Measurements from ENCODE around the gene IL31RA. TPM values are rescaled to one million over a fixed set of nuclear protein-coding genes. Genes with fewer than 3 reads are reported as not detected.
A peak's percentile ranks its signal among the peaks of the same experiment; 100 is the strongest.
"Not testable (repeated sequence)": the region's sequence is repeated elsewhere in the genome, so short reads cannot be mapped to it uniquely, and the experiment has no call there.

The IL31RA gene
- polyA plus RNA-seq, 4 donors: 0.08 to 0.10 (median 0.09) TPM; not detected in 1

- no peak for DNase-seq (ENCODE audit: low read depth in 4 of 4, low spot score in 3 of 4)
Measured at GRCh38 chr5:55923177-55923771, 72.1 kb downstream of the IL31RA start.

- no peak for DNase-seq (ENCODE audit: low read depth in 4 of 4, low spot score in 3 of 4)
Measured at GRCh38 chr5:55923865-55924500, 72.8 kb downstream of the IL31RA start.

GRCh38 chr5:55924744-55925143, 73.6 kb downstream of the IL31RA start:
- DNase-seq (ENCODE audit: low read depth in 4 of 4, low spot score in 3 of 4): no peak

- DNase-seq (ENCODE audit: low read depth in 4 of 4, low spot score in 3 of 4): no peak
Measured at GRCh38 chr5:55925181-55925580, 74.0 kb downstream of the IL31RA start.

GRCh38 chr5:55925712-55926111, 74.6 kb downstream of the IL31RA start:
- DNase-seq (ENCODE audit: low read depth in 4 of 4, low spot score in 3 of 4): no peak

GRCh38 chr5:55926476-55926875, 75.3 kb downstream of the IL31RA start:
- no peak for DNase-seq (ENCODE audit: low read depth in 4 of 4, low spot score in 3 of 4)

GRCh38 chr5:55927861-55928655, 76.9 kb downstream of the IL31RA start:
- DNase-seq (ENCODE audit: low read depth in 4 of 4, low spot score in 3 of 4): no peak

GRCh38 chr5:55929020-55929799, 78.1 kb downstream of the IL31RA start:
- DNase-seq (ENCODE audit: low read depth in 4 of 4, low spot score in 3 of 4): no peak

GRCh38 chr5:55932700-55933099, 81.5 kb downstream of the IL31RA start:
- no peak for DNase-seq (ENCODE audit: low read depth in 4 of 4, low spot score in 3 of 4)

GRCh38 chr5:55933377-55934114, 82.4 kb downstream of the IL31RA start:
- DNase-seq (ENCODE audit: low read depth in 4 of 4, low spot score in 3 of 4): no peak

GRCh38 chr5:55934115-55934613, 83.0 kb downstream of the IL31RA start:
- no peak for DNase-seq (ENCODE audit: low read depth in 4 of 4, low spot score in 3 of 4)

- no peak for DNase-seq (ENCODE audit: low read depth in 4 of 4, low spot score in 3 of 4)
Measured at GRCh38 chr5:55934720-55935119, 83.6 kb downstream of the IL31RA start.

GRCh38 chr5:55935371-55935770, 84.2 kb downstream of the IL31RA start:
- no peak for DNase-seq (ENCODE audit: low read depth in 4 of 4, low spot score in 3 of 4)

GRCh38 chr5:55936100-55936693, 85.0 kb downstream of the IL31RA start:
- DNase-seq (ENCODE audit: low read depth in 4 of 4, low spot score in 3 of 4): peak; percentile 47 to 71 (median 62)

GRCh38 chr5:55937598-55937997, 86.4 kb downstream of the IL31RA start:
- DNase-seq (ENCODE audit: low read depth in 4 of 4, low spot score in 3 of 4): not testable (repeated sequence)

- DNase-seq (ENCODE audit: low read depth in 4 of 4, low spot score in 3 of 4): not testable (repeated sequence)
Measured at GRCh38 chr5:55941154-55941553, 90.0 kb downstream of the IL31RA start.

GRCh38 chr5:55959208-55959607, 108.1 kb downstream of the IL31RA start:
- no peak for DNase-seq (ENCODE audit: low read depth in 4 of 4, low spot score in 3 of 4)

- no peak for DNase-seq (ENCODE audit: low read depth in 4 of 4, low spot score in 3 of 4)
Measured at GRCh38 chr5:55960779-55961178, 109.6 kb downstream of the IL31RA start.

GRCh38 chr5:55965525-55965924, 114.4 kb downstream of the IL31RA start:
- DNase-seq (ENCODE audit: low read depth in 4 of 4, low spot score in 3 of 4): no peak

GRCh38 chr5:55966284-55966683, 115.1 kb downstream of the IL31RA start:
- no peak for DNase-seq (ENCODE audit: low read depth in 4 of 4, low spot score in 3 of 4)
